ENCODE measurements around the gene ITPKC. TPM values are rescaled to one million over a fixed set of nuclear protein-coding genes. Genes with fewer than 3 reads are reported as not detected.

The ITPKC gene
- total and polyA plus RNA-seq, 2 of the 13 experiments (the other 11 are each of a cell fraction or from before 2014, with no cell fraction given) = 6.9 to 11.2 TPM

GRCh38 chr19:40714441-40715299 is 2.2 kb upstream of the ITPKC start (continued):
- TF ChIP-seq PRDM4 (CRISPR knock-in tag; IDR thresholded peaks at IDR 0.05; ENCODE audit: borderline replicate concordance) (no peak), NFIC (IDR thresholded peaks at IDR 0.05; ENCODE audit: low read length) (no peak), MYPOP (CRISPR knock-in tag; IDR thresholded peaks at IDR 0.05) (no peak), ZMAT3 (CRISPR knock-in tag; conservative IDR thresholded peaks at IDR 0.05) (no peak), KLF16 (CRISPR knock-in tag; IDR thresholded peaks at IDR 0.05) (0 out of 4 replicates have a peak, but pooled peaks of 1 of the 2 experiments have one; percentile 24), PCBP1 (IDR thresholded peaks at IDR 0.05; ENCODE audit: borderline replicate concordance, low read depth, low read length) (0 out of 2 replicates have a peak, but pooled peaks have one; percentile 82), ZBTB25 (CRISPR knock-in tag; IDR thresholded peaks at IDR 0.05) (no peak), THYN1 (CRISPR knock-in tag; IDR thresholded peaks at IDR 0.05; ENCODE audit: borderline replicate concordance, low read depth) (no peak), MTA1 (CRISPR knock-in tag; IDR thresholded peaks at IDR 0.05; ENCODE audit: borderline replicate concordance) (no peak), ARID4A (CRISPR knock-in tag; IDR thresholded peaks at IDR 0.05; ENCODE audit: borderline replicate concordance) (peak; percentile 22; the same call in 1 of the 2 replicates), ZNF790 (CRISPR knock-in tag; IDR thresholded peaks at IDR 0.05; ENCODE audit: borderline replicate concordance) (no peak), IKZF1 (IDR thresholded peaks at IDR 0.05) (no peak), RFX1 (IDR thresholded peaks at IDR 0.05) (peak; percentile 59; the same call in 1 of the 2 replicates), ZNF281 (CRISPR knock-in tag; IDR thresholded peaks at IDR 0.05; ENCODE audit: borderline replicate concordance) (no peak), ZMYM4 (CRISPR knock-in tag; IDR thresholded peaks at IDR 0.05) (0 out of 2 replicates have a peak, but pooled peaks have one; percentile 22), KMT2A (CRISPR knock-in tag; IDR thresholded peaks at IDR 0.05) (0 out of 2 replicates have a peak, but pooled peaks have one; percentile 20)

Data from HepG2 (cell line).